ENCODE results near the gene AIMP2. TPM values are rescaled to one million over a fixed set of nuclear protein-coding genes. Genes with fewer than 3 reads are reported as not detected.

Gene AIMP2
- total RNA-seq = 41.7 and 53.3 TPM in 2 replicates

GRCh38 chr7:6008668-6009611 lies at the start of gene AIMP2, which contains the start of gene PMS2:
TSS of gene AIMP2 (plus strand) at chr7:6009272. CDS start at chr7:6009364, 92 bp downstream.
TSS of gene PMS2 (minus strand) at chr7:6009049. CDS start at chr7:6009019, 30 bp downstream.

GRCh38 chr7:5970347-5970911 lies 38.6 kb upstream of the AIMP2 start, which contains the start of gene RSPH10B:
TSS of gene RSPH10B (minus strand) at chr7:5970689. CDS start at chr7:5967116, 3,573 bp downstream.

GRCh38 chr7:6030988-6031387 lies 21.9 kb downstream of the AIMP2 start, which contains the start of gene ANKRD61:
TSS of gene ANKRD61 (plus strand) at chr7:6031376. CDS start at chr7:6031376, 0 bp downstream.

Other genes starting within 250 kb of the AIMP2 start
- gene RNF216, start 227.6 kb upstream of the AIMP2 start, total RNA-seq = 29.0 and 34.1 TPM in 2 replicates
- gene OCM, start 128.5 kb upstream of the AIMP2 start, total RNA-seq = not detected in 2 replicates
- gene CCZ1, start 110.5 kb upstream of the AIMP2 start, total RNA-seq = 24.1 and 27.6 TPM in 2 replicates
- not detected in 2 replicates for gene RSPH10B, start 38.6 kb upstream of the AIMP2 start, total RNA-seq
- gene PMS2, start 223 bp upstream of the AIMP2 start, total RNA-seq = 14.1 and 17.7 TPM in 2 replicates
- not detected in 2 replicates for gene ANKRD61, start 22.1 kb downstream of the AIMP2 start, total RNA-seq
- 110 and 165 TPM in 2 replicates for gene EIF2AK1, start 49.9 kb downstream of the AIMP2 start, total RNA-seq
- gene USP42, start 95.7 kb downstream of the AIMP2 start, total RNA-seq = 6.4 and 6.6 TPM in 2 replicates